Tongue (tissue), 2 donors: ENCODE data around the gene ARFIP2. TPM values are rescaled to one million over a fixed set of nuclear protein-coding genes. Genes with fewer than 3 reads are reported as not detected.
A peak's percentile ranks its signal among the peaks of the same experiment; 100 is the strongest.

Experiments
- DNase-seq: peaks from one replicate; pipeline ENCODE4 v3.0.0-alpha.2; 2015
- total RNA-seq: library from RNA; depleted of rRNA; stranded (reverse); fragments of >200 nt; gene quantifications from one replicate; pipeline ENCODE4 v1.2.3, GENCODE V29; 2014

The ARFIP2 gene
- total RNA-seq, 1 donor from 2014 or later = 31.8 TPM

DNA sequence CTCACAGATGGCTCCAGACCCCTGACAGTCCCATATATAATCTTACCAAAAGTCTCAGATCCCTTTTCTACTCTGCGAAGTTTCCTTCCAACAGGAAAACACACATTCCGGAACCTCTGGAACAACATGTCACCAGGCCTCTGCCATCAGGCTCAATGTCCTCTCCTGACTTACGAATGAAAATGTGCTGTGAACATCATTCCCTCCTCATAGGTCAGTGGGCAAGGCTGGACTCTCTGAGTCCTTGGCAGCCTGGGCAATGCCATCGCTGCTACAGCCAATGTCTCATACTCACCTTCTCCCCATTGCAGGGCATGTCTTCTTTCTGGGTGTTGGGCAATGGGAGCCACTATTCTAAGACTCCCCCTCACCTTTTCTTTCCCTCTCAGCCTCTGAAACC lies 38.7 kb downstream of the ARFIP2 start:
- no peak for DNase-seq

DNA sequence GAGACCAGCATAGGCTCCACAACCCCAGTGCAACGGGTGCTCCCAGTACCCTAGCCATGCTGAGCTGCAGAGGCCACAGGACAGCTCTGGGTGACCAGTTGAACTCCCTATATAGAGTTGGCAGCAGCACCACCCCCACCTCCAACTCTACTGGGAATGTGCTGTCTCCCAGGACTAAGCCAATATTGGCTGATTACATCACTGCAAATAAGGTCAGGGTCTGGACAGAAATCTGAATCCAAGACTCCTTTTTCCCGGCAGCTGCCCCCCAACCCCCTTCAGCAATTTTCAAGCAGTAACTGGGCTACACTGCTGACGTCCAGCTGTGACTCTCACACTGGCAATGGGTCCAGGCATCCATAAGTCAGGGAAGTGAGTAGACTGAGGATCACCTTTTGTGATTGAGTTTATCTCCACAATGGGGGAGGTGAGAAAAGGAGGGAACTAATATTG lies 40.2 kb downstream of the ARFIP2 start, which contains the start of gene HPX:
HPX (minus strand) TSS at position 82 of the 453 bp plus-strand sequence; CDS start at position 58, 24 bp downstream.
- DNase-seq = no peak

- DNase-seq = peak; percentile 54
These were observed 42.1 kb downstream of the ARFIP2 start for GRCh38 chr11:6438979-6439571.

DNA sequence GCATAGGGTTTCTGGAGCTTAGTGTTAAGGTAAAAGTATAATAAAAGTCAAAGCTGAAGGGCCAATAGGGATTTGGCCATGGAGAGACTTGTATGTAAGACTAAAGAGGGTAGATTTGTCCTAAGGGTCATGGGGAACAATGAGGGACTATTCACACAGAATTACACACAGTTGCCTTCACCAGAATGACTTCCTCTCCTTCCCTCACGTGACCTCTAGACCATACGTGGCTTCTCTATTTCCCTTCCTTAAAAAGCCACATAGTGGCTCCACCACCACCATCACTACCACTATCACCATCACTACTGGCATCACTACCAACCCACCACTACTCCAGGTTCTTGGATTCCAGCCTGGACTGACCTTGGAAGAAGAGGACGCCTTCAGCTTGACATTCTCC lies 43.1 kb downstream of the ARFIP2 start:
- no peak for DNase-seq

DNA sequence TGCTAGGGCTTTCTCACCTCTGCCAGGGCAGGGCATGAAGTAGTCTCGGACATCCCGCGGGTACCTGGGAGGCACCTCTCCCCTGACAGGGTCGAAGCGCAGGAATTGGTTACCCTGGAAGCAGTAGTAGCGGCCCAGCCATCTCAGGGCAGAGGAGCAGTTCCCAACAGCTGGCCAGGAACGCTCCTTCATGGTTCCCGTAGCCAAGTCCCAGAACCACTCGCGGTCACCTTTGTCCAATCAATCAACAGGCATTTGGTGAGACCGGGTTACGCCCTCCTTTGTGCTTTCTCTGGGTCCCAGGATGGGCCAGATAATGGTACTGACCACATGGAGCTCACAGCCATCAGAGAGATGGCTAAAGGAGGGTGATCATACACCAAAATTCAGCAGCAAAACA lies 43.7 kb downstream of the ARFIP2 start:
- no peak for DNase-seq

GRCh38 chr11:6433998-6434660 lies 47.0 kb downstream of the ARFIP2 start:
- no peak for DNase-seq

DNA sequence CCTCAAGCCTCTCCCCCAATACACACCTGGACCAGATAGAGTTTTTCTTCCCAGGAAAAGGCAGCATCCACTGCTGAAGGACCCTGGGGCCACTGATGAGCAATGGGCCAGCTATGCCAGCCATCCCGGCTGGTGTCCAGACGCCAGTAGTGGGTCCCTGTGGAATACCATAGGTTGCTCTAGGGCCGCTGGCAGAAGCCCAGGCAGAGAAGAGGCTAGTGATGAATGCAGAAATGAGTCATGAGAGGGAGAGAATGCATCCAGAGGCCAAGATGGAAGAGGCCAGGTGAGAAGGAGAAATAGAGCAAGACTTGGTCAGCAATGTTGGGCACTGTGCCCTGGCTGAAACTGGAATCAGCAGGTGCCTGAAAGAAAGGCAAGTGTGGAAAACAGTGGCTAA lies 49.3 kb downstream of the ARFIP2 start:
- no peak for DNase-seq

- no peak for DNase-seq
These were observed 53.6 kb downstream of the ARFIP2 start for GRCh38 chr11:6427516-6427915.

Other genes with a start within 250 kb of the ARFIP2 start
- gene FHIP1B, start 246.7 kb downstream of the ARFIP2 start, total RNA-seq = 19.3 TPM
- not detected for gene CNGA4, start 242.2 kb downstream of the ARFIP2 start, total RNA-seq
- not detected for gene CCKBR, start 221.5 kb downstream of the ARFIP2 start, total RNA-seq
- 74.2 TPM for gene CAVIN3, start 160.8 kb downstream of the ARFIP2 start, total RNA-seq
- gene SMPD1, start 90.9 kb downstream of the ARFIP2 start, total RNA-seq = 24.2 TPM
- 42.4 TPM for gene APBB1, start 62.2 kb downstream of the ARFIP2 start, total RNA-seq
- 0.31 TPM for gene HPX, start 40.3 kb downstream of the ARFIP2 start, total RNA-seq
- 21.1 TPM for gene TRIM3, start 7.4 kb downstream of the ARFIP2 start, total RNA-seq
- 28.9 TPM for gene TIMM10B, start 170 bp upstream of the ARFIP2 start, total RNA-seq
- 7.0 TPM for gene DNHD1, start 15.9 kb upstream of the ARFIP2 start, total RNA-seq
- gene RRP8, start 122.3 kb upstream of the ARFIP2 start, total RNA-seq = 18.4 TPM
- gene ILK, start 122.4 kb upstream of the ARFIP2 start, total RNA-seq = 167 TPM
- gene TAF10, start 130.9 kb upstream of the ARFIP2 start, total RNA-seq = 20.6 TPM
- 59.9 TPM for gene TPP1, start 138.1 kb upstream of the ARFIP2 start, total RNA-seq
- gene DCHS1, start 174.5 kb upstream of the ARFIP2 start, total RNA-seq = 64.6 TPM
- 29.2 TPM for gene MRPL17, start 202.0 kb upstream of the ARFIP2 start, total RNA-seq